B cell (primary cell): ENCODE measurements around the gene CDK8. TPM values are rescaled to one million over a fixed set of nuclear protein-coding genes. Genes with fewer than 3 reads are reported as not detected.

Source experiments
- ATAC-seq: fragments of 200-7000 bp; cut with Tn5 transposase; one replicate; pipeline ENCODE4 v1.10.0; 2021; ENCODE audit warnings: low read depth, mild to moderate bottlenecking, moderate number of reproducible peaks, moderate library complexity
- CTCF ChIA-PET: fragments of 350-600 bp; sonication (Branson Sonifier 250); formaldehyde crosslinking; loops from one replicate; lab custom pipeline; 2021; ENCODE audit warnings: antibody characterized with exemption, inconsistent platforms; lab: Charles Lee
- POLR2A ChIA-PET: fragments of 350-600 bp; sonication (Branson Sonifier 250); formaldehyde crosslinking; loops from one replicate; lab custom pipeline; 2021; ENCODE audit warnings: antibody characterized with exemption; lab: Charles Lee
- DNase-seq: peaks from one replicate; pipeline ENCODE4 v3.0.0; 2013
- H2AFZ ChIP-seq: 2 replicates; pipeline ENCODE4 v1.6.1; 2012; ENCODE audit warnings: mild to moderate bottlenecking, low read depth, low read length; ENCODE audit not compliant: insufficient read depth, poor library complexity, severe bottlenecking
- H3K27ac ChIP-seq, 2 donors: 1 replicate in 1 of 2; 2 replicates in 1 of 2; pipeline ENCODE4 v1.5.1; 2012 to 2013; ENCODE audit warnings: low read length in 2 of 2, mild to moderate bottlenecking in 2 of 2, moderate library complexity in 1 of 2
- H3K27me3 ChIP-seq, 4 experiments: fragments of 200-600 bp in 1 of 4; sonication (generic) in 1 of 4; replicated peaks in 1 of 4; 1 replicate in 2 of 4; 2 replicates in 2 of 4; pipeline versions ENCODE4 v1.6.1 to v1.7.0; 2013 to 2016; ENCODE audit warnings: low read length in 3 of 4, mild to moderate bottlenecking in 2 of 4, mixed read lengths in 1 of 4, moderate library complexity in 1 of 4; ENCODE audit not compliant: insufficient read depth in 4 of 4, control insufficient read depth in 3 of 4; ENCODE audit errors: control extremely low read depth in 1 of 4
- H3K36me3 ChIP-seq, 2 experiments: replicated peaks in 1 of 2; 1 replicate in 1 of 2; 2 replicates in 1 of 2; pipeline versions ENCODE4 v1.6.1 to v1.7.1; 2013; ENCODE audit warnings: low read length in 1 of 2; ENCODE audit not compliant: insufficient read depth in 2 of 2, control insufficient read depth in 1 of 2; ENCODE audit errors: control extremely low read depth in 1 of 2, extremely low read depth in 1 of 2
- H3K4me1 ChIP-seq, 2 donors: fragments of 200-600 bp in 1 of 2; sonication (generic) in 1 of 2; 1 replicate in 1 of 2; 2 replicates in 1 of 2; pipeline versions ENCODE4 v1.5.1 to v1.6.1; 2013 to 2017; ENCODE audit warnings: low read length in 2 of 2; ENCODE audit not compliant: control insufficient read depth in 2 of 2, insufficient read depth in 2 of 2
- H3K4me2 ChIP-seq: replicated peaks from 2 replicates; pipeline ENCODE3; 2012; ENCODE audit warnings: mild to moderate bottlenecking, low read depth, low read length; ENCODE audit not compliant: poor library complexity, severe bottlenecking
- H3K4me3 ChIP-seq, 5 experiments: fragments of 200-600 bp in 1 of 5; sonication (generic) in 1 of 5; 1 replicate in 3 of 5; 2 replicates in 2 of 5; pipeline versions ENCODE4 v1.5.1 to v1.7.0; 2011 to 2016; ENCODE audit warnings: low read length in 4 of 5, mild to moderate bottlenecking in 4 of 5, low read depth in 2 of 5, control low read depth in 1 of 5, moderate library complexity in 1 of 5; ENCODE audit not compliant: insufficient read depth in 1 of 5; ENCODE audit errors: control extremely low read depth in 1 of 5, extremely low read depth in 1 of 5
- H3K79me2 ChIP-seq: fragments of 200-600 bp; sonication (generic); one replicate; pipeline ENCODE4 v1.6.0; 2016; ENCODE audit warnings: low read length; ENCODE audit not compliant: control insufficient read depth, insufficient read depth
- H3K9ac ChIP-seq: fragments of 200-600 bp; sonication (generic); 2 replicates; pipeline ENCODE4 v1.6.1; 2017; ENCODE audit warnings: mild to moderate bottlenecking, low read length, moderate library complexity
- H3K9me3 ChIP-seq, 3 donors: one replicate each; pipeline versions ENCODE4 v1.6.1 to v1.7.1; 2013; ENCODE audit warnings: low read length in 2 of 3; ENCODE audit not compliant: control insufficient read depth in 2 of 3, insufficient read depth in 1 of 3; ENCODE audit errors: control extremely low read depth in 1 of 3
- H4K20me1 ChIP-seq: 2 replicates; pipeline ENCODE4 v1.6.0; 2012; ENCODE audit warnings: mild to moderate bottlenecking, low read length; ENCODE audit not compliant: insufficient read depth, control insufficient read depth, poor library complexity, severe bottlenecking
- H3K27ac Mint-ChIP-seq: one replicate; pipeline ENCODE4 v1.8.0; 2021; ENCODE audit warnings: mixed read lengths
- H3K27me3 Mint-ChIP-seq: one replicate; pipeline ENCODE4 v1.8.0; 2021; ENCODE audit warnings: mixed read lengths
- H3K4me1 Mint-ChIP-seq: one replicate; pipeline ENCODE4 v1.8.0; 2021; ENCODE audit warnings: mixed read lengths
- H3K4me3 Mint-ChIP-seq: one replicate; pipeline ENCODE4 v1.8.0; 2021; ENCODE audit warnings: mixed read lengths
- H3K9me3 Mint-ChIP-seq: one replicate; pipeline ENCODE4 v1.8.0; 2022; ENCODE audit warnings: mixed read lengths; ENCODE audit not compliant: insufficient read depth
- EZH2 ChIP-seq: IDR thresholded peaks from 2 replicates; pipeline ENCODE4 v1.6.1; 2012; ENCODE audit warnings: borderline replicate concordance, low read depth, mild to moderate bottlenecking, moderate library complexity, low read length; ENCODE audit not compliant: insufficient read depth, poor library complexity, severe bottlenecking
- intact Hi-C: fragments of 100-400 bp; cut with micrococcal nuclease; formaldehyde crosslinking; loops from one replicate; pipeline ENCODE4 v1.10.0; 2022
- polyA plus RNA-seq: library from polyadenylated mRNA; depleted of rRNA; stranded (reverse); fragments of >200 nt; gene quantifications from 2 replicates; pipeline ENCODE4 v1.2.3, GENCODE V29; 2012
- total RNA-seq, 2 donors: library from RNA; stranded (reverse); fragments of 120-200 nt in 1 of 2; gene quantifications; 1 replicate in 1 of 2; 2 replicates in 1 of 2; pipeline versions ENCODE4 v1.2.3 to v1.2.4, GENCODE V29; 2013 to 2022
- TF ChIP-seq, protein P1 (sequence below): fragments of 200-600 bp; IDR thresholded peaks from one replicate; pipeline ENCODE4 v1.8.0; 2022; ENCODE audit warnings: antibody characterized with exemption, mild to moderate bottlenecking

CDK8 gene
- total and polyA plus RNA-seq, 2 donors (not counting 1 experiment from before 2014, with no cell fraction given), result 10.8 to 13.5 TPM

DNA sequence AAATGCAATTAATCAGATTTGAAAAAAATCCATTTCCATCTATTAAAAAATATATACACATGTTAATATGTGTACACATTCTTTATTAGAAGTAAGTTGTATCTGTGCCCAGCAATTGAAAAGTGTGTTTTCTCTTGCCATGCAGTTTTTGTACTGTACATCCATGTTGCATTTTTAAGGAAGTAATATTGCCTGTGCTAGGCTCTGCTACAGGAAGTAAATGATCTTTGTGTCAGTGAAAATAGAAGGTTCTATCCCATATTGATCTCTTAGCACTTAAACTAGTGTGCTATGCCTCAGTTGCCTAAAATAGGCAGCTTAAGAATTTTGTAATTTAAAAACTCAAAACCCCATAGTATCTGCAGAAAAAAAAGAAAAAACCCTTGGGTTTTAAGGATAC lies 122.5 kb downstream of the CDK8 start:
- no peaks in the 10 kb centered on the region for H4K20me1 ChIP-seq
- Mint-ChIP-seq H3K4me1 (no peaks in the 10 kb centered on the region), H3K4me3 (no peak overlapping the region), H3K27me3 (no peaks in the 10 kb centered on the region), H3K27ac (no peak overlapping the region), H3K9me3 (no peaks in the 10 kb centered on the region)
- TF ChIP-seq, protein P1, sequence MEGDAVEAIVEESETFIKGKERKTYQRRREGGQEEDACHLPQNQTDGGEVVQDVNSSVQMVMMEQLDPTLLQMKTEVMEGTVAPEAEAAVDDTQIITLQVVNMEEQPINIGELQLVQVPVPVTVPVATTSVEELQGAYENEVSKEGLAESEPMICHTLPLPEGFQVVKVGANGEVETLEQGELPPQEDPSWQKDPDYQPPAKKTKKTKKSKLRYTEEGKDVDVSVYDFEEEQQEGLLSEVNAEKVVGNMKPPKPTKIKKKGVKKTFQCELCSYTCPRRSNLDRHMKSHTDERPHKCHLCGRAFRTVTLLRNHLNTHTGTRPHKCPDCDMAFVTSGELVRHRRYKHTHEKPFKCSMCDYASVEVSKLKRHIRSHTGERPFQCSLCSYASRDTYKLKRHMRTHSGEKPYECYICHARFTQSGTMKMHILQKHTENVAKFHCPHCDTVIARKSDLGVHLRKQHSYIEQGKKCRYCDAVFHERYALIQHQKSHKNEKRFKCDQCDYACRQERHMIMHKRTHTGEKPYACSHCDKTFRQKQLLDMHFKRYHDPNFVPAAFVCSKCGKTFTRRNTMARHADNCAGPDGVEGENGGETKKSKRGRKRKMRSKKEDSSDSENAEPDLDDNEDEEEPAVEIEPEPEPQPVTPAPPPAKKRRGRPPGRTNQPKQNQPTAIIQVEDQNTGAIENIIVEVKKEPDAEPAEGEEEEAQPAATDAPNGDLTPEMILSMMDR, result no peak
- TF ChIP-seq EZH2, result no peak
- H3K4me1 ChIP-seq, result no peaks in the 10 kb centered on the region
- CTCF ChIA-PET, result interaction anchor here (0.9 kb wide), 1 partner anchor 120 kb away, joined by 3 read pairs; no protein-coding TSS in a partner anchor
- peaks cover 0 to 2% of the 10 kb centered on the region in 2 experiments for H3K36me3 ChIP-seq
- no peaks in the 10 kb centered on the region for H3K79me2 ChIP-seq
- no peak overlapping the region for H3K9ac ChIP-seq
- H2AFZ ChIP-seq, result no peak overlapping the region
- intact Hi-C loops, result no loop called here
- no peak overlapping the region for H3K4me3 ChIP-seq
- H3K27me3 ChIP-seq, result no peaks in the 10 kb centered on the region
- no peak for DNase-seq
- no peak overlapping the region for H3K4me2 ChIP-seq
- H3K9me3 ChIP-seq, result no peaks in the 10 kb centered on the region
- no peak for ATAC-seq
- POLR2A ChIA-PET, result no interaction called here
- no peak overlapping the region for H3K27ac ChIP-seq

DNA sequence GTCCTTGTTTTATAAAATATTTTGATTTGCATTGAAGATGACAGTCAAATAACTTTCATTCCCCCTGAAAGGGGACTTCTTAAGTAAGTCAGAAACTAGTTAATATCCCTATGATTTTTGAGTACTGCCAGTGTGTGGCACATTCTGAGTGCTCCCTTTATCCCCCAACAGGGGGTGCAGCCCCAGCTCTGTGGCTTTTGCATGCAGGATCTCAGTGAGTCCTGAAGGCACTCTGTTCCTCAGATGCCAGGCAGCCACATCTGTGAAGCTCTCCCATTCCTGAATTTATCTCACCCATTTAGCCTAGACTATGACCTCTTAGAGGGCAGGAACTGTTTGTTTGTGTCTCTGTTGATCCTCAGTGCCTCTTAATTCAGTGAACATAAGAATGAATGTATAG lies 123.1 kb downstream of the CDK8 start:
- H3K27me3 Mint-ChIP-seq, result no peaks in the 10 kb centered on the region
- Histone ChIP-seq H3K27me3 (no peaks in the 10 kb centered on the region), H3K79me2 (no peaks in the 10 kb centered on the region), H2AFZ (no peak overlapping the region), H3K36me3 (peaks cover 0 to 2% of the 10 kb centered on the region in 2 experiments), H3K9ac (no peak overlapping the region), H3K4me3 (no peak overlapping the region), H3K4me1 (no peaks in the 10 kb centered on the region), H3K9me3 (no peaks in the 10 kb centered on the region), H3K4me2 (no peak overlapping the region), H3K27ac (no peak overlapping the region), H4K20me1 (no peaks in the 10 kb centered on the region)
- intact Hi-C loops, result no loop called here
- no peak overlapping the region for H3K4me3 Mint-ChIP-seq
- CTCF ChIA-PET, result interaction anchor here (0.9 kb wide), 1 partner anchor 120 kb away, joined by 3 read pairs; no protein-coding TSS in a partner anchor
- POLR2A ChIA-PET, result no interaction called here
- no peak overlapping the region for H3K27ac Mint-ChIP-seq
- ATAC-seq (no peak), DNase-seq (no peak)
- H3K9me3 Mint-ChIP-seq, result no peaks in the 10 kb centered on the region
- no peak for TF ChIP-seq EZH2
- TF ChIP-seq, protein P1, result no peak
- H3K4me1 Mint-ChIP-seq, result no peaks in the 10 kb centered on the region
